Stimulated activated CD8-positive, alpha-beta memory T cell treated with anti-CD3 and anti-CD28 coated beads, Interleukin-2, amount 100 ng/mL, for 48 hours (primary cell): ENCODE results near the gene QSOX1.
"Not testable (repeated sequence)": the region's sequence is repeated elsewhere in the genome, so short reads cannot be mapped to it uniquely, and the experiment has no call there.

ENCODE experiments used
- DNase-seq, 2 donors: peaks; one replicate each; pipeline ENCODE4 v3.0.0-alpha.2; 2020; ENCODE audit warnings: low read depth in 2 of 2

The QSOX1 gene

GRCh38 chr1:180154325-180155181, at the start of gene QSOX1:
QSOX1 (plus strand) TSS chr1:180154869; CDS start chr1:180154908, 39 bp downstream.
- DNase-seq = peak; percentile 80

GRCh38 chr1:180112091-180112490, 42.6 kb upstream of the QSOX1 start:
- DNase-seq = no peak

- no peak for DNase-seq
These were observed 41.6 kb upstream of the QSOX1 start for GRCh38 chr1:180112984-180113647.

- no peak for DNase-seq
These were observed 40.2 kb upstream of the QSOX1 start for GRCh38 chr1:180114396-180114945.

- no peak for DNase-seq
These were observed 37.5 kb upstream of the QSOX1 start for GRCh38 chr1:180116964-180117763.

GRCh38 chr1:180117764-180118116, 36.9 kb upstream of the QSOX1 start:
- no peak for DNase-seq

- DNase-seq = no peak
These were observed 34.8 kb upstream of the QSOX1 start for GRCh38 chr1:180119837-180120236.

GRCh38 chr1:180123463-180123936, 31.2 kb upstream of the QSOX1 start:
- no peak for DNase-seq

- no peak for DNase-seq
These were observed 24.0 kb upstream of the QSOX1 start for GRCh38 chr1:180130651-180131050.

GRCh38 chr1:180131510-180131909, 23.2 kb upstream of the QSOX1 start:
- DNase-seq = peak in 1 of 2 donors; percentile 19

GRCh38 chr1:180133193-180133592, 21.5 kb upstream of the QSOX1 start:
- no peak for DNase-seq

GRCh38 chr1:180133688-180134087, 21.0 kb upstream of the QSOX1 start:
- not testable (repeated sequence) for DNase-seq

GRCh38 chr1:180135535-180135934, 19.1 kb upstream of the QSOX1 start:
- DNase-seq = no peak

GRCh38 chr1:180136331-180136967, 18.2 kb upstream of the QSOX1 start:
- DNase-seq = no peak

- no peak for DNase-seq
These were observed 17.7 kb upstream of the QSOX1 start for GRCh38 chr1:180136968-180137356.

- DNase-seq = no peak
These were observed 16.9 kb upstream of the QSOX1 start for GRCh38 chr1:180137776-180138175.

GRCh38 chr1:180141381-180141934, 13.2 kb upstream of the QSOX1 start:
- DNase-seq = no peak

GRCh38 chr1:180143359-180143758, 11.3 kb upstream of the QSOX1 start:
- DNase-seq = no peak

- DNase-seq = no peak
These were observed 9.9 kb upstream of the QSOX1 start for GRCh38 chr1:180144659-180145357.

GRCh38 chr1:180145446-180145845, 9.2 kb upstream of the QSOX1 start:
- no peak for DNase-seq
